Activated CD8-positive, alpha-beta memory T cell treated with anti-CD3 and anti-CD28 coated beads, Interleukin-2, amount 50 U/mL, for 24 hours (primary cell): Measurements from ENCODE around the gene SUDS3.
"Not testable (repeated sequence)": the region's sequence is repeated elsewhere in the genome, so short reads cannot be mapped to it uniquely, and the experiment has no call there.

ENCODE experiments used
- DNase-seq: peaks from one replicate; pipeline ENCODE4 v3.0.0-alpha.2; 2020; ENCODE audit errors: extremely low read depth

SUDS3 gene, protein sequence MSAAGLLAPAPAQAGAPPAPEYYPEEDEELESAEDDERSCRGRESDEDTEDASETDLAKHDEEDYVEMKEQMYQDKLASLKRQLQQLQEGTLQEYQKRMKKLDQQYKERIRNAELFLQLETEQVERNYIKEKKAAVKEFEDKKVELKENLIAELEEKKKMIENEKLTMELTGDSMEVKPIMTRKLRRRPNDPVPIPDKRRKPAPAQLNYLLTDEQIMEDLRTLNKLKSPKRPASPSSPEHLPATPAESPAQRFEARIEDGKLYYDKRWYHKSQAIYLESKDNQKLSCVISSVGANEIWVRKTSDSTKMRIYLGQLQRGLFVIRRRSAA

DNA sequence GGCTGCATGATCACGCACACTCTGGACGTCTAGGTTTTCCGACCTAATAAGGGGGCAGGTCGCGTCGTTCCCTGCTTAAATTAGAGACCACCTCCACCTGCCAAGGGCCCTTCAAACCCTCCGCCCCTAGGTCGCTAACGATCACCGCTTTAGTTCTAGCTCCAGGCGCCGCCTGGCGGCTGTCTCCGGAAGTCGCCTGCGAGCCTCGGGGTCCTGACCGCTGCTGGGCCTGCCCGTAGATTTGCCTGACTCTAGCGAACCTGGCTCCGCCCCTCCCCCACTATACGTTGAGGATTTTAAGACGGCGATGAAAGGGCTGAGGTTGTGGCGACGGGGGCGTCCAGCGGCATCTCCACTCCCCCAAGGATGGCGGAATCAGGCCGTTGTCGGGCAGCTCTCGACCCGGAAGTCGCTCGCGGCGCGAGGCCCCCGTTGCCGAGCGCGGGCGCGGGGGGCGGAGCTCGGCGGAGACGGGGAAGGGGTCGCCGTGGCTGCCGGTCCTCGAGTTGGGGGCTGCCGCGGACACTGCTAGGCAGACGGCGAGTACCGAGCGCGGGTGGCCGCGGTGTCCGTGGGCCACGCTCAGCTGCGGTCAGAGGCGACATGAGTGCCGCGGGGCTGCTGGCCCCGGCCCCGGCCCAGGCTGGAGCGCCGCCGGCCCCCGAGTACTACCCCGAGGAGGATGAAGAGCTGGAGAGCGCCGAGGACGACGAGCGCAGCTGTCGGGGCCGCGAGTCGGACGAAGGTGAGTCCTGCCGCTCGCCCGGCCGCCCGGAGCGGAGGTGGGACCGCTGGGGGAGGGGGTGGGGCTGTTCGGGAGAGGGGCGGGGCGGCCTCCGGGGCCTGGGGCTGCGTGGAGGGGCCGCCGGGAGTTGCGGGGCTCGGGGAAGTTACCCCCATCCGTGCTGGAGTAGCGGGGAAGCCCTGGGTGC, at the start of gene SUDS3:
Gene SUDS3, plus strand, starts transcription at position 467 of the 932 bp plus-strand sequence. Its CDS starts 137 bp downstream, at position 604.
- DNase-seq, result peak; percentile 77

DNA sequence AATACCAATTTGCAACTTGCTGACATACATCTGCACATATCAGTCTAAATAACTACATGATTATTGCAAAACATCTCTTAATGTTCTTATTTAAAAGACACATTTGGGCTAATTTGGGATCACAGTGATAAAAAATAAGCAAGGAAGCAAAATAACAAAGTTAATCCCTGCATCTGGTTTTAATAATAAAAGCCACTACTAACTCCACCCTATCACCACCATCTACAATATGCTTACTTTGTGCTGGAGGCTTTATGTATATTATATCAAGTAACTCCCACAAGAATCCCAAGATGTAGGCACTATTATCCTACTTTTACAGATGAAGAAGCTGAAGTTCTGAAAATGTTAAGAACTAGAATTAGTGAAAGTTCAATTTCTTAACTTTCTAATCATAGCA, 49.4 kb upstream of the SUDS3 start:
- no peak for DNase-seq

DNA sequence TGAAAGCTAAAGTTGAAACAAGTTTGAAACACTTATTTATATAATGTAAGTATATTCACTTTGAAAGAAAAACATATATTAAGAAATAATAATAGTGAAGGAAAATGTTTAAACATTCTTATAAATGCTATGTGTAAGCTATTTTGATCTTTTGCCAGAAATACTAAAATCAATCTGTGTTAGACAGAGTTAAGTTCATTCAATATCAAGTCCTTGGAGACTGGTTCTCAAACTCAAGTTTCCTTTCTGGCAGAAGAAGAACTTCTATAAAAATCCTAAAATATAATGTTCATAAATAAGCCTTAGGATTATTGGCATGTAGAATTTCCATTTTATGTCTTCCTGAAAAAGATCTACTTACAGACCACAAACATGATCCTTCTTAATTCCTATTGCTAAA, 49.0 kb upstream of the SUDS3 start:
- DNase-seq, result no peak

DNA sequence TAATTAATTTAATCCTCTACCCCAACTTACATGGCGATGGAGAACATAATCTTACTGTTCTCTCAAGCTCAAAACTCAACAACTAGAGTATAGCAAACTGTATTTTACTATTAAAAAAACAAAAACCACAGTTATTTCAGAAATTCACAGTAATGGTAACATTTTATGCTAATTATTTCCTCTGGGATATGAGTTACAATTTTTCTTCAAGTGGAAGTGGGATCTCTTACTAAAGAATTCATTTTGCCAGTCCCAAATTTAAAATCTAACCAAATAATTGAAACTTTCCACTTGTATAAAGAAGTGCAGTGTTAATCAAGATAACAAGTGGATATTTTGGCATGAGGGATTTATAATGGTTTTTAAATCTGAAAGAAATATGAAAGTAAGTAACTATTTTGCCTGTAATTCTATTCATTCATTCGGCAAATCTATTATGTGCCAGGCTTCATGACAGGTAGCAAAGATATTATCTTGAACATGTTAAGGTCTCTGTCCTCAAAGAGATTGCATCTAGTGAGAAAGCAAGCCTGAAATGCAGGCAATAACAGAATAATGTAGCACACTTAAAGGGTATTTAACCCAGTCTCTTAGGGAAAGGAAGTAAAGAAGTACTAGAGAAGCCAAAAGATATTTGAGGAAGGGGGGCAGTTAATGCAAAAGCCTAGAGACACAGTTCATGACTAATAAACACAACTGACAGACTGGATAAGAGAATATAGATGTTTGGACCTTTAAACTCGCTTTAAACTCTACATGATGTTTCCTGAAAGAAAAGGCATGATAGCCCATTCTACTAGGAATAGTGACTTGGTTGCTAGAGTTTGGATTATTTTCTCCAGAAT, 47.6 kb upstream of the SUDS3 start:
- no peak for DNase-seq

DNA sequence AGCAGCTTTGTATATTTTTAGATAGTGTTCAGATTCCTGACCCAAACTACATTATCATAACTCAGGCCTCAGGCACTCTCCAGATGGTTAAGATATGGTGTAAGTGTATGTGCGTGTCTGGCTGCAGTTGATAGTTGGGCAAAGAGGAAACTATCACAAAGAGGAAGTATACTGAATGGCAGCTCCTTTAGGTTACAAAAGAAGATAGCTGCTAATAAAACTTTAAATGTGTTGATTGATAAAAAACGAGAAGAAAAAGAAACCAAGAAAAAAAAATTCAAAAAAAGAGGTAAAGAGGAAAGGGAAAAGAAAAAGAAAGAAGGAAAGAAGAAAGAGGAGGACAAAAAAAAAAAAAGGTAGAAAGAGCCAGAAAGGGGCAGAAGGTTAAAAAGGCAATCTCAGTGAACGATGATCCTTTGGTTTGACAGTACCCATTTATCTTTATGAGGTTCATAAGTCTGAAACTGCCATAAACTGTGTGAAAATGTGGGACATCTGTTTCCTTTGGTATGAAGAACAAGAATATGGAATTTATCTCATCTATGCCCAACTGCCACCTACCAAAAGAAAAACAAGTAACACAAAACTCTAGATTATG, 45.8 kb upstream of the SUDS3 start:
- DNase-seq, result no peak

DNA sequence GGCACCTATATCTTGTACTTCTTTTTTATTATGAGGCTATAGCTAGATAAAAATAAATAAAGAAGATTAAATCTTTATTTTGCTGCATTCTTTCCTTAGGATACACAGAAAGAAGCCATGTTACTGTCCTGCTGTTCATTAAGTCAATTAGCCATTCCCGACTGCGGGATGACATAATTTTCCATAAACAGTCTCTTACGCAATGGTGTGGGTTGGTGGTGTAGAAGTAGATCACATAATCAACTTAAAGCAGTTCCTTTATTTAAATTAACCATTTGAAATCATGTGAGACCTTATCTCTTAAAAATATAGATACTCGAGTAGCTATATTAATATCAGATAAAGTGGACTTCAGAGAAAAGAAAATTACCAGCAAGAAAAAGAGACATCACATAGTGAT, 43.8 kb upstream of the SUDS3 start:
- no peak for DNase-seq

DNA sequence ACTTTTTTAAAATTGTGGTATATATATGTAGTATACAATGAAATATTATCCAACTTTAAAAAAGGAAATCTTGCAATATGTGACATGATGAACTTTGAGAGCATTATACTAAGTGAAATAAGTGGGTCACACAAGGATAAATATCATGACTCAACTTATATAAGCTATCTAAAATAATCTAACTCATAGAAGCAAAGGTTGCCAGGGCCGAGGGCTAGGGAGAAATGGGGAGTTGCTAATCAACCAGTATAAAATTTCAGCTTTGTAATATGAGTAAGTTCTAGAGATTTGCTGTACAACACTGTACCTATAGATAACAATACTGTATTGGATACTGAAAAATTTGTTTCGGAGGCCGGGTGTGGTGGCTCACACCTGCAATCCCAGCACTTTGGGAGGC, 42.1 kb upstream of the SUDS3 start:
- DNase-seq, result no peak

DNA sequence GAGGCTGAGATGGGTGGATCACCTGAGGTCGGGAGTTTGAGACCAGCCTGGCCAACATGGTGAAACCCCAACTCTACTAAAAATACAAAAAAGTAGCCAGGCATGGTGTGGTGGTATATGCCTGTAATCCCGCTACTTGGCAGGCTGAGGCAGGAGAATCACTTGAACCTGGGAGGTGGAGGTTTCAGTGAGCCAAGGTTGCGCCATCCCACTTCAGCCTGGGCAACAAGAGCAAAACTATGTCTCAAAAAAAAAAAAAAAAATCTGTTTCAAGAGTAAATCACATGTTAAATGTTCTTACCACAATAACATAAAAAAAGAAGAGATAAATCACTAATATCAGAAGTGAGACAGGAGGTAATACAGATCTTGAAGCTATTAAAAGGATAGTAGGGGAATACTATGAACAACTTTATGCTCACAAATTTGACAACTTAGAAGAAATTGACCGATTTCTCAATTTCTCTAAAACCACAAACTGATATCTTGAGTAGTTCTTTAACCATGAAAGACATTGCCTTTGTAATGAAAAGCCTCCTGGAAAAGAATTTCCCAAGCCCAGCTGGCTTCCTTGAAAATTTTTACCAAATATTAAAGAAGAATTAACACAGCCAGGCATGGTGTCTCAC, 41.3 kb upstream of the SUDS3 start:
- no peak for DNase-seq

DNA sequence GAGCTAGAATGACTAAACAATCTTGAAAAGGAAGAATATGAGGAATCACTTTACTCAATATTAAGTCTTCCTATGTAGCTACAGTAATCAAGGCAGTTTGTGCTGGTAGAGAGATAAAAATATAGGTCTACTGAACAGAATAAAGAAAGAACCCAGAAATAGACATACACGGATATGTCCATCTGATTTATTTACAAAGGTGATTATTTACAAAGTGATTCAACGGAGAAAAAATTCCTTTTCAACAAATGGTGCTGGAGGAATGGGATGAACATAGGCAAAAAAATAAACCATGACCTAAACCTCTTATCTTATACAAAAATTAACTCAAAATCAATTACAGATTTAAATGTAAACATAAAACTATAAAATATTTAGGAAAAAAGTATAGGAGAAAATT, 40.2 kb upstream of the SUDS3 start:
- no peak for DNase-seq

DNA sequence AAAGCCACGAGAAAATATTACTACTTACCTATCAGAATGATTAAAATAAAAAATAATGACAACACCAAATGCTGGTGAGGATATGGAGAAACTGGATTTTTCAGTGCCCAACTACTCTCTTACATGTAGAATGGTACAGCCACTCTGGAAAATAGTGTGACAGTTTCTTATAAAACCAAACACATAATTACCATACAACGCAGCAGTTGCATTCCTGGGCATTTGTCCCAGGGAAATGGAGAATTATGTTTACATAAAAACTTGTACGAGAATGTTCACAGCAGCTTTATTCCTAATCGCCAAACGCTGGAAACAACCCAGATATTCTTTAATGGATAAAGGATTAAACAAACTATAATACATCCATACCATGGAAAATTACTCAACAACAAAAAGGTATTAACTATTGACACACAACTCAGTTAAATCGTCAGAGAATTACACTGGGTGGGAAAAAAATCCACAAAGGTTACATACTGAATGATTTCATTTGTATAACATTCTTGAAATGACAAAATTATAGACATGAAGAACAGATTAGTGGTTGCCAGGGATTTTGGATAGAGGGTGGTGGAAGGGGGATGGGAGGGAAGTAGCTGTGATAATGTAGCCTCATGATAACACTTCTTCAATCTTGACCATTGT, 39.0 kb upstream of the SUDS3 start:
- no peak for DNase-seq

DNA sequence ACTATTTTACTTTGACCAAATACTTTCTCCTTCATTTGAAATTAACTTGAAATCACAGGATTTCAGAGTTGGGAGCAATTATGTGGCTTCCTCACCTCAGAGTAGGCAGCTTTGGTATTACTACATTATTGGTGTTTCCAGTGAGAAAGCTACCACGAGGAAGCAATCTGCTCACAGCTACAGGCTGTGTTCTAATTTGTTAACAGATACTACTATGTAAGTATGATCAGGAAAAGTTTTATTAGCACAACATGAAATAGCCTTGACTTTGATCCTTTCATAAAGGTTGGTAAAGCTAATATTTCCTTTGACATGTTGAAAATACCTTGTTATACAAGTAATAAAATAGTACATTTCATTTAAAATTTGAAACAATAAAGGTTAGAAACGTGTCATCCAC, 34.3 kb upstream of the SUDS3 start:
- no peak for DNase-seq

DNA sequence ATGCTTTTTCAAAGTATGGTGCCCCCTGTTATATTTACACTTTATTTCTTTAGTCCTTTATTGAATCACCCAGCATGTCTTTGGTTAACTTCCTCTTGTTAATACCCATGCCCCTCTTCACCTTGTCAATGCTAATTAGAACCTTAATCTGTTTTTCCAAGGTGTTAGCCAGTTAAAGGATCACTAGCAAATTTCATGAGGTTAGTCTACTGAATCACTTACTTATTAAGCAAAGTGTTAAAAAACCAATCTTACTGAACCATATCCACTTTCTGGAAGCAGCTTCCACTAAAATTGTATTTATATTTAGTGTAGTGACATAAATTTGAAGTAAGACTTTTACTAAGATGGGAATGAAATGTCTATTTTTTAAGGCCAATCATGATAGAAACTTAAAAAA, 31.5 kb upstream of the SUDS3 start:
- DNase-seq, result no peak

DNA sequence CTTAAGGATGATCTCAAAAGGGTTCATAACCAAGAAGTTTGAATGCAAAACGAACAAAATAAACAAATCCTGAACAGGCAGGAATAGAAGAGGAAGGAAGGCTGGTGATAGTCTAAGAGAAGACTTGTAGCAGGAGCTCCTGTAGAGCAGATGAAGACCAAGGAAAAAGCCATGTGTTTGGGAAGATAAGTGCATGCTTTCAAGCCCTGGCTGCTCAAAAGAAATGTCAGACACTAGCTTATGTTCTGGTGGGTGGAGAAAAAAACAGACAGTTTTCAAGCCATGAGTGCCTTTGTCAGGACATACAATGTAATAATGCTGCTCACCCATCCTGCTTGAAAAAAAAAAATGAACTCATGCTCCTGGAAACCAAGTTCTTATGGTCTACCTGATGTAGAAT, 31.0 kb upstream of the SUDS3 start:
- DNase-seq, result no peak

DNA sequence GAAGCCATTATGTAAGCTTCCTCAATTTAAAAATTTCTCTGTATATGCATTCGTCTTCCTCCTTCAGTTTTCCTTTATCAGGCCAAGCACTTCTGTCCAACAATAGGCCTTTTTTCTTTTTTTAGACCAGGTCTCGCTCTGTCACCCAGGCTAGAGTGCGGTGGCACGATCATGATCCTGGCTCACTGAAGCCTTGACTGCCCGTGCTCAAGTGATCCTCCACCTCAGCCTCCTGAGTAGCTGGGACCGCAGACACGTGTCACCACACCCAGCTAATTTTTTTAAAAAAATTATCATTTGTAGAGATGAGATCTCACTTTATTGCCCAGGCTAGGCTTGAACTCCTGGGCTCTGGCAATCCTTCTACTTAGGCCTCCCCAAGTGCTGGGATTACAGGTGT, 29.5 kb upstream of the SUDS3 start:
- DNase-seq, result no peak

DNA sequence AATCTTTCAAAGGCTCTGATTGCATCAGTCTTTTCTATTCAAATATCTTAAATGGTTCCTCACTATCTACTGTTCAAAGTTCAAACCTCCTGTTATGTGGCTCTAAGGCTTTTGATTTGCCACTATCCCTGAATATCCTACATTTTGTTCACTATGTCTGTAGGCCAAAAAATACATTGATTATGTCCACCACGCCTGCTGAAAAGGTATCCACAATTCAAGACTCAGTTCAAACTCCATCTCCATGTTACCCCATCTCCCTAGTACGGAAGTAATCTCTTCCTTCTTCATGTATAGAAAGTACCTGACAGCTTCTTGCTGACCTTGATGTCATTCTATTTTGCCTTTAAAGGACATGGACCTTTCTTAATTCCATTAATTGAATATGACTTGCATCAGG, 28.4 kb upstream of the SUDS3 start:
- DNase-seq, result no peak

DNA sequence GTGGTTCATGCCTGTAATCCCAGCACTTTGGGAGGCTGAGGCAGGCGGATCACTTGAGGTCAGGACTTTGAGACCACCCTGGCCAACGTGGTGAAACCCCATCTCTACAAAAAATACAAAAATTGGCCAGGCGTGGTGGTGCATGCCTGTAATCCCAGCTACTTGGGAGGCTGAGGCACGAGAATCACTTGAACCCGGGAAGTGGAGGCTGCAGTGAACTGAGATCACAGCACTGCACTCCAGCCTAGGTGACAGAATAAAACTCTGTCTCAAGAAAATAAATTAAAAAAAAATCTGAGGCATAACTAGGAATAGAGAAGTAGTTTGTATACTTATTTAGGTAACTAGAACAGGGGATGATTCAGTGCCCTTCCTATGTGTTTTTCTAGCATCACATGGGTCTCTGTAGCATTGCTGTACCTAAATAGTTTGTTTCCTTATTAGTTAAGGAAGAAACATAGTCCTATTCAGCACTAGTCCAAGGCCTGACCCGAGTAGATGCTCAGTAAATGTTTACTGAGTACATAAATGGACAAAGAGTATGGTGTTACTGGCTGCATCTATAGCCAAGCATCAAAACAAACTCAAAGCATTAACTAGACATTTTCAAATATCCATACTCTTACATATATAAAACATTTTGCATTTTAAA, 25.3 kb upstream of the SUDS3 start:
- no peak for DNase-seq

DNA sequence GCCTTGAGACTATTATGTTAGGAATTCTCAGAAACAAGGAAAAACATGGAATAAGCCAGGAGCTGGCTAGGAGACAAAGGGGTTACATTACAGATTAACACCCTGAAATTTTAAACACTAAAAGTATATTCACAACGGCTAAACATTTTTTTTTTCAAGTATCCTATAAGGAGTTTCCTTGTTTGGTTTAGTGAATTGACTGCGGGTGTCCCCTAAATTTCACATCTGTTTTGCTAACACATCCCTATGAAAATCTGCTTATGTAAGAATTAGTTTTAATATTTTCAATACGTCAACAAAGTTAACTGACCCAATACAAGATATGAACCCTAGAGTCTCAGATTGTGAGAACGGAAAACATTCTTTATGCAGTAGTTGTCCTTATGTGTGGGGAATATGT, 22.6 kb upstream of the SUDS3 start:
- DNase-seq, result no peak

DNA sequence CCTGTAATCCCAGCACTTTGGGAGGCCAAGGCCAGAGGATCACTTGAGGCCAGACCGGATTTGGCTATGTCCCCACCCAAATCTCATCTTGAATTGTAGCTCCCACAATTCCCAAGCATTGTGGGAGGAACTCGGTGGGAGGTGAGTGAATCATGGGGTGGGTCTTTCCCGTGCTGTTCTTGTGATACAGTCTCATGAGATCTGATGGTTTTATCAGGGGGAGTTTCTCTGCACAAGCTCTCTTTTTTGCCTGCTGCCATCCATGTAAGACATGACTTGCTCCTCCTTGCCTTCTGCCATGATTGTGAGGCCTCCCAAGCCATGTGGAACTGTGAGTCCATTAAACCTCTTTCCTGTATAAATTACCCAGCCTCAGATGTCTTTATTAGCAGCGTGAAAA, 21.9 kb upstream of the SUDS3 start:
- not testable (repeated sequence) for DNase-seq

DNA sequence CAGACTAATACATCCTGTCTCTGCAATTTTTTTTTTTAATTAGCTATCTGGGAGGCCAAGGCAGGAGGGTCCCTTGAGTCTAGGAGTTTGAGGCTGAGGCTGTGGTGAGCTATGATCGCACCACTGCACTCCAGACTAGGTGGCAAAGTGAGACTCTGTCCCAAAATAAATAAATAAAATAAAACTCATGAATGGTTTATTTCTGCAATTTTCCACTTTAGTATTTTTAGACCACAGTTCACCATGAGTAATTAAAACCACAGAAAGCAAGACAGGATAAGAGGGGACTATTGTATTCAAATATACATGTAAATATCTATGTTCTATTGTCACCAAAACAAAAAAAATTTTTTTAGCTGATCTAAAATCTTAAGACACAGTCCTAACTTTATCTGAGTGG, 21.5 kb upstream of the SUDS3 start:
- DNase-seq, result no peak

DNA sequence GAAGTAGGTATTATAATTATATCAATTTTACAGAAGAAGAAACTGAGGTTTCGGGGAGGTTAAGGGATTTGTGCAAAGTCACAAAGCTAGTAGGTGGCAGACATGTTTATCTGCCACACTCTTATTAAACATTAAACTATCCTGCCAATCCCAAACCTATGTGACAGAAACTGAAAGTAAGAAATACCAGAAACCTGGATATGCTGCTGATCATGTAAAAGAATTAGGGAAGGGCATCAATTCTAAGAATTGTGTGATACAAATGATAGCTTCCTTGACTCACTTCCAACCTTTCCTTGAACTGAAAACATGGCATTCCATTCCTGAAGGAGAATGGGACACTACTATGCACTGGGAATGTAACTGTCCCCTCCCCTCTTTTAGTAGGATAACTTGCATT, 20.5 kb upstream of the SUDS3 start:
- DNase-seq, result no peak
